HCT116 (cell line): ENCODE data around the gene CCDC88C. TPM values are rescaled to one million over a fixed set of nuclear protein-coding genes. Genes with fewer than 3 reads are reported as not detected.

Experiments
- ATAC-seq: fragments of 200-7000 bp; cut with Tn5 transposase; 2 replicates; pipeline ENCODE4 v1.9.1; 2020; ENCODE audit warnings: mild to moderate bottlenecking, moderate library complexity
- BruUV-seq: library from RNA; stranded (reverse); fragments of 400-500 nt; replicated peaks from 2 replicates; lab custom pipeline; 2021; lab: Mats Ljungman, UMichigan
- CTCF ChIA-PET: fragments of 300-600 bp; sonication (Branson Sonifier 250); formaldehyde crosslinking; loops from one replicate; lab custom pipeline; 2021; ENCODE audit warnings: antibody characterized with exemption; lab: Charles Lee
- POLR2A ChIA-PET: fragments of 300-600, 350-600 bp; sonication (Branson Sonifier 250); formaldehyde crosslinking; loops from one replicate; lab custom pipeline; 2021; ENCODE audit warnings: antibody characterized with exemption; lab: Charles Lee
- RAD21 ChIA-PET, 2 experiments: fragments of 300-600 bp; sonication (Branson Sonifier 250); formaldehyde crosslinking; loops; one replicate each; lab custom pipeline; 2023; ENCODE audit warnings: low total read pairs in 2 of 2; ENCODE audit not compliant: uncharacterized antibody in 2 of 2, unreplicated experiment in 2 of 2, low non-redundant PET in 1 of 2; lab: Charles Lee
- DNase-seq: peaks from one replicate; pipeline ENCODE4 v3.0.0-alpha.2; 2010; ENCODE audit warnings: low read depth, low spot score
- H2AFZ ChIP-seq: fragments of 200-600 bp; shearing (Covaris generic), sonication (generic); 2 replicates; pipeline ENCODE4 v1.6.1; 2017; ENCODE audit warnings: low read depth, mixed run types, mixed read lengths, antibody characterized with exemption, low read length; ENCODE audit not compliant: poor library complexity, severe bottlenecking
- H3K27ac ChIP-seq: 2 replicates; pipeline ENCODE4 v1.5.1; 2012; ENCODE audit warnings: low read depth, low read length
- H3K27me3 ChIP-seq: fragments of 200-600 bp; sonication (generic); 2 replicates; pipeline ENCODE4 v1.6.1; 2016; ENCODE audit warnings: mixed run types, low read length, mixed read lengths; ENCODE audit not compliant: insufficient read depth
- H3K36me3 ChIP-seq, 2 experiments: fragments of 200-500 bp in 1 of 2; fragments of 200-600 bp in 1 of 2; sonication (Bioruptor generic) in 1 of 2; sonication (generic) in 1 of 2; 2 replicates each; pipeline versions ENCODE4 v1.5.1 to v1.6.1; 2014 to 2016; ENCODE audit warnings: low read length in 2 of 2, inconsistent platforms in 1 of 2, mixed read lengths in 1 of 2, mixed run types in 1 of 2; ENCODE audit not compliant: insufficient read depth in 2 of 2, control insufficient read depth in 1 of 2
- H3K4me1 ChIP-seq, 2 experiments: fragments of 200-600 bp in 1 of 2; sonication (generic) in 1 of 2; 2 replicates each; pipeline versions ENCODE4 v1.5.1 to v1.6.1; 2012 to 2017; ENCODE audit warnings: low read length in 2 of 2, inconsistent platforms in 1 of 2, mild to moderate bottlenecking in 1 of 2, mixed read lengths in 1 of 2, mixed run types in 1 of 2, moderate library complexity in 1 of 2; ENCODE audit not compliant: insufficient read depth in 2 of 2, control insufficient read depth in 1 of 2
- H3K4me2 ChIP-seq: fragments of 200-600 bp; sonication (generic); 2 replicates; pipeline ENCODE4 v1.6.1; 2017; ENCODE audit warnings: mixed run types, low read length, mixed read lengths
- H3K4me3 ChIP-seq, 2 experiments: fragments of 200-600 bp in 1 of 2; sonication (generic) in 1 of 2; replicated peaks in 1 of 2; 2 replicates each; pipeline ENCODE4 v1.5.1; 2011 to 2016; ENCODE audit warnings: low read length in 2 of 2, control low read depth in 1 of 2, low read depth in 1 of 2, mild to moderate bottlenecking in 1 of 2, mixed read lengths in 1 of 2, mixed run types in 1 of 2
- H3K79me2 ChIP-seq: fragments of 200-600 bp; sonication (generic); 2 replicates; pipeline ENCODE4 v1.6.1; 2017; ENCODE audit warnings: mild to moderate bottlenecking, mixed run types, low read length, moderate library complexity, mixed read lengths; ENCODE audit not compliant: insufficient read depth
- H3K9ac ChIP-seq: fragments of 200-600 bp; sonication (generic); 2 replicates; pipeline ENCODE4 v1.6.1; 2016; ENCODE audit warnings: low read length, mixed read lengths
- H3K9me2 ChIP-seq: fragments of 200-600 bp; sonication (generic), shearing (Covaris generic); 2 replicates; pipeline ENCODE4 v1.6.1; 2017; ENCODE audit warnings: mixed run types, mild to moderate bottlenecking, moderate library complexity; ENCODE audit not compliant: insufficient read depth
- H3K9me3 ChIP-seq, 2 experiments: fragments of 200-500 bp in 1 of 2; fragments of 200-600 bp in 1 of 2; sonication (Bioruptor generic) in 1 of 2; sonication (generic) in 1 of 2; 2 replicates each; pipeline ENCODE4 v1.6.1; 2014 to 2017; ENCODE audit warnings: low read length in 2 of 2, mixed read lengths in 2 of 2, inconsistent platforms in 1 of 2, low read depth in 1 of 2, mild to moderate bottlenecking in 1 of 2, mixed run types in 1 of 2, moderate library complexity in 1 of 2; ENCODE audit not compliant: control insufficient read depth in 1 of 2, insufficient read depth in 1 of 2
- H4K20me1 ChIP-seq: fragments of 200-600 bp; sonication (generic), shearing (Covaris generic); 2 replicates; pipeline ENCODE4 v1.6.1; 2017; ENCODE audit warnings: mixed run types, mild to moderate bottlenecking, moderate library complexity; ENCODE audit not compliant: insufficient read depth
- CBX3 ChIP-seq: IDR thresholded peaks from 2 replicates; pipeline ENCODE4 v1.6.1; 2012; ENCODE audit warnings: low read depth
- CTCF ChIP-seq, 3 experiments: fragments of 200-600 bp in 1 of 3; sonication (generic) in 1 of 3; IDR thresholded peaks in 2 of 3; conservative IDR thresholded peaks in 1 of 3; 2 replicates each; pipeline ENCODE4 v1.5.1; 2012 to 2017; ENCODE audit warnings: low read depth in 2 of 3, low read length in 2 of 3, antibody characterized with exemption in 1 of 3, borderline replicate concordance in 1 of 3, control low read depth in 1 of 3, mild to moderate bottlenecking in 1 of 3, mixed read lengths in 1 of 3, mixed run types in 1 of 3, moderate library complexity in 1 of 3; ENCODE audit not compliant: insufficient read depth in 1 of 3
- EZH2phosphoT487 ChIP-seq: fragments of 200-600 bp; IDR thresholded peaks from 2 replicates; pipeline ENCODE4 v1.6.1; 2018; ENCODE audit warnings: antibody characterized with exemption, borderline replicate concordance
- FOSL1 ChIP-seq: IDR thresholded peaks from 2 replicates; pipeline ENCODE4 v1.6.1; 2012; ENCODE audit warnings: low read depth
- JUND ChIP-seq: IDR thresholded peaks from 2 replicates; pipeline ENCODE4 v1.6.1; 2012
- POLR2A ChIP-seq: IDR thresholded peaks from 2 replicates; pipeline ENCODE4 v1.7.0; 2011; ENCODE audit warnings: borderline replicate concordance; ENCODE audit not compliant: insufficient read depth, insufficient read length; ENCODE audit errors: extremely low read depth
- SRF ChIP-seq: IDR thresholded peaks from 2 replicates; pipeline ENCODE4 v1.6.1; 2012; ENCODE audit warnings: low read depth
- TCF7L2 ChIP-seq: IDR thresholded peaks from 2 replicates; pipeline ENCODE4 v1.7.0; 2011; ENCODE audit warnings: borderline replicate concordance, inconsistent platforms; ENCODE audit not compliant: insufficient read depth, insufficient read length; ENCODE audit errors: extremely low read depth
- YY1 ChIP-seq: IDR thresholded peaks from 2 replicates; pipeline ENCODE4 v1.6.1; 2011; ENCODE audit warnings: low read length, low read depth, moderate library complexity, mild to moderate bottlenecking; ENCODE audit not compliant: insufficient replicate concordance; ENCODE audit errors: extremely low read depth
- ZBTB33 ChIP-seq: IDR thresholded peaks from 2 replicates; pipeline ENCODE4 v1.6.1; 2011; ENCODE audit warnings: mild to moderate bottlenecking, low read length, moderate library complexity; ENCODE audit not compliant: insufficient replicate concordance; ENCODE audit errors: extremely low read depth
- ZFX ChIP-seq: fragments of 450-650 bp; IDR thresholded peaks from 2 replicates; pipeline ENCODE4 v1.6.1; 2017
- ZNF274 ChIP-seq: fragments of 200-500 bp; sonication (Bioruptor generic); IDR thresholded peaks from 2 replicates; pipeline ENCODE4 v1.6.1; 2014; ENCODE audit warnings: mild to moderate bottlenecking, low read depth, low read length, inconsistent platforms
- intact Hi-C: fragments of 100-400 bp; cut with micrococcal nuclease; formaldehyde crosslinking; loops from 2 replicates; pipeline ENCODE4 v1.10.0; 2022
- total RNA-seq: library from RNA; stranded (reverse); gene quantifications from one replicate; pipeline ENCODE4 v1.2.1, GENCODE V29; 2021; ENCODE audit not compliant: unreplicated experiment
- TF ChIP-seq, protein P1 (sequence below): IDR thresholded peaks from 2 replicates; pipeline ENCODE4 v1.6.1; 2012
- TF ChIP-seq, protein P2 (sequence below): IDR thresholded peaks from 2 replicates; pipeline ENCODE4 v1.6.1; 2012; ENCODE audit warnings: low read depth

CCDC88C gene
- total RNA-seq, 1 experiment from 2014 or later = 20.8 TPM

GRCh38 chr14:91342206-91342760 lies 75.3 kb downstream of the CCDC88C start (continued):
- no peak for TF ChIP-seq JUND

GRCh38 chr14:91341751-91342154 lies 75.9 kb downstream of the CCDC88C start:
- no peak for DNase-seq
- H3K79me2 ChIP-seq = no peaks in the 10 kb centered on the region
- no peak for TF ChIP-seq ZFX
- no peak for TF ChIP-seq ZNF274
- no peak for TF ChIP-seq EZH2phosphoT487
- TF ChIP-seq CBX3 = no peak
- no peak for TF ChIP-seq FOSL1
- TF ChIP-seq ZBTB33 = no peak
- TF ChIP-seq, protein P1, sequence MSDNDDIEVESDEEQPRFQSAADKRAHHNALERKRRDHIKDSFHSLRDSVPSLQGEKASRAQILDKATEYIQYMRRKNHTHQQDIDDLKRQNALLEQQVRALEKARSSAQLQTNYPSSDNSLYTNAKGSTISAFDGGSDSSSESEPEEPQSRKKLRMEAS = no peak
- no peak for TF ChIP-seq POLR2A
- no peak for TF ChIP-seq SRF
- TF ChIP-seq TCF7L2 = no peak
- TF ChIP-seq YY1 = no peak
- TF ChIP-seq CTCF (IDR thresholded peaks at IDR 0.05 in 2 of 3, conservative IDR thresholded peaks at IDR 0.05 in 1 of 3; ENCODE audit: borderline replicate concordance in 1 of 3, insufficient read depth in 1 of 3, low read depth in 2 of 3, low read length in 2 of 3) = no peak
- TF ChIP-seq, protein P2, sequence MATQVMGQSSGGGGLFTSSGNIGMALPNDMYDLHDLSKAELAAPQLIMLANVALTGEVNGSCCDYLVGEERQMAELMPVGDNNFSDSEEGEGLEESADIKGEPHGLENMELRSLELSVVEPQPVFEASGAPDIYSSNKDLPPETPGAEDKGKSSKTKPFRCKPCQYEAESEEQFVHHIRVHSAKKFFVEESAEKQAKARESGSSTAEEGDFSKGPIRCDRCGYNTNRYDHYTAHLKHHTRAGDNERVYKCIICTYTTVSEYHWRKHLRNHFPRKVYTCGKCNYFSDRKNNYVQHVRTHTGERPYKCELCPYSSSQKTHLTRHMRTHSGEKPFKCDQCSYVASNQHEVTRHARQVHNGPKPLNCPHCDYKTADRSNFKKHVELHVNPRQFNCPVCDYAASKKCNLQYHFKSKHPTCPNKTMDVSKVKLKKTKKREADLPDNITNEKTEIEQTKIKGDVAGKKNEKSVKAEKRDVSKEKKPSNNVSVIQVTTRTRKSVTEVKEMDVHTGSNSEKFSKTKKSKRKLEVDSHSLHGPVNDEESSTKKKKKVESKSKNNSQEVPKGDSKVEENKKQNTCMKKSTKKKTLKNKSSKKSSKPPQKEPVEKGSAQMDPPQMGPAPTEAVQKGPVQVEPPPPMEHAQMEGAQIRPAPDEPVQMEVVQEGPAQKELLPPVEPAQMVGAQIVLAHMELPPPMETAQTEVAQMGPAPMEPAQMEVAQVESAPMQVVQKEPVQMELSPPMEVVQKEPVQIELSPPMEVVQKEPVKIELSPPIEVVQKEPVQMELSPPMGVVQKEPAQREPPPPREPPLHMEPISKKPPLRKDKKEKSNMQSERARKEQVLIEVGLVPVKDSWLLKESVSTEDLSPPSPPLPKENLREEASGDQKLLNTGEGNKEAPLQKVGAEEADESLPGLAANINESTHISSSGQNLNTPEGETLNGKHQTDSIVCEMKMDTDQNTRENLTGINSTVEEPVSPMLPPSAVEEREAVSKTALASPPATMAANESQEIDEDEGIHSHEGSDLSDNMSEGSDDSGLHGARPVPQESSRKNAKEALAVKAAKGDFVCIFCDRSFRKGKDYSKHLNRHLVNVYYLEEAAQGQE = no peak
- TF ChIP-seq, all 23 proteins: peak for 0
- ChIA-PET POLR2A (no interaction called here), CTCF (no interaction called here), RAD21 (no interaction called here)
- H3K4me3 ChIP-seq = no peak overlapping the region
- H4K20me1 ChIP-seq = no peaks in the 10 kb centered on the region
- no peaks in the 10 kb centered on the region for H3K9me2 ChIP-seq
- H3K27me3 ChIP-seq = no peaks in the 10 kb centered on the region
- intact Hi-C loops = no loop called here
- no peak overlapping the region for H3K4me2 ChIP-seq
- no peaks in the 10 kb centered on the region for H3K4me1 ChIP-seq
- no peak overlapping the region for H3K9ac ChIP-seq
- H2AFZ ChIP-seq = no peak overlapping the region
- H3K9me3 ChIP-seq = no peaks in the 10 kb centered on the region
- no peak for ATAC-seq
- H3K27ac ChIP-seq = no peak overlapping the region
- H3K36me3 ChIP-seq = no peaks in the 10 kb centered on the region
- BruUV-seq = no TSS peak
